AG04450 (cell line): ENCODE data around the gene MYO18A. TPM values are rescaled to one million over a fixed set of nuclear protein-coding genes. Genes with fewer than 3 reads are reported as not detected.

ENCODE experiments used
- CTCF ChIA-PET: fragments of 300-600, 350-600 bp; formaldehyde crosslinking; extraction: SDS; loops from one replicate; lab custom pipeline; 2022; ENCODE audit warnings: antibody characterized with exemption, inconsistent platforms; lab: Charles Lee
- POLR2A ChIA-PET: fragments of 350-600 bp; formaldehyde crosslinking; extraction: SDS; loops from one replicate; lab custom pipeline; 2021; ENCODE audit warnings: antibody characterized with exemption, inconsistent platforms; lab: Yijun Ruan, JAX
- DNase-seq: peaks from one replicate; pipeline ENCODE4 v3.0.0-alpha.2; 2011; ENCODE audit warnings: low read depth, low spot score
- H3K27ac ChIP-seq: one replicate; pipeline ENCODE4 v1.5.1; 2012; ENCODE audit warnings: low read depth, low read length, control low read depth
- H3K27me3 ChIP-seq: one replicate; pipeline ENCODE4 v1.6.0; 2012; ENCODE audit warnings: low read length; ENCODE audit not compliant: control insufficient read depth, insufficient read depth
- H3K4me3 ChIP-seq: 2 replicates; pipeline ENCODE4 v1.5.1; 2011; ENCODE audit warnings: mild to moderate bottlenecking, low read depth, low read length, control low read depth
- H3K9me3 ChIP-seq: 2 replicates; pipeline ENCODE4 v1.5.1; 2012; ENCODE audit warnings: low read length; ENCODE audit not compliant: control insufficient read depth, insufficient read depth
- CTCF ChIP-seq: IDR thresholded peaks from 2 replicates; pipeline ENCODE4 v1.5.1; 2011; ENCODE audit warnings: low read depth, low read length, control low read depth, inconsistent platforms
- polyA plus RNA-seq: library from polyadenylated mRNA; depleted of rRNA; stranded (reverse); fragments of >200 nt; gene quantifications from 2 replicates; pipeline ENCODE4 v1.2.3, GENCODE V29; 2011

The MYO18A gene
- polyA plus RNA-seq, 1 experiment = 9.8 TPM

GRCh38 chr17:29096094-29096493, 84.1 kb downstream of the MYO18A start:
- no peak overlapping the region for H3K4me3 ChIP-seq
- no peak for DNase-seq
- ChIA-PET CTCF (no interaction called here), POLR2A (no interaction called here)
- no peaks in the 10 kb centered on the region for H3K9me3 ChIP-seq
- no peak for TF ChIP-seq CTCF
- H3K27me3 ChIP-seq = no peaks in the 10 kb centered on the region
- no peak overlapping the region for H3K27ac ChIP-seq

- ChIA-PET POLR2A (no interaction called here), CTCF (no interaction called here)
- no peak for DNase-seq
- Histone ChIP-seq H3K9me3 (no peaks in the 10 kb centered on the region), H3K27me3 (no peaks in the 10 kb centered on the region), H3K4me3 (no peak overlapping the region), H3K27ac (no peak overlapping the region)
- no peak for TF ChIP-seq CTCF
Observed at GRCh38 chr17:29095439-29095838, 84.8 kb downstream of the MYO18A start.

- no peak for TF ChIP-seq CTCF
- Histone ChIP-seq H3K27me3 (no peaks in the 10 kb centered on the region), H3K4me3 (no peak overlapping the region), H3K27ac (no peak overlapping the region), H3K9me3 (no peaks in the 10 kb centered on the region)
- ChIA-PET CTCF (no interaction called here), POLR2A (interaction anchor here (0.5 kb wide), 1 partner anchor 11 kb away, joined by 5 read pairs; no protein-coding TSS in a partner anchor)
- DNase-seq = no peak
Observed at GRCh38 chr17:29094101-29094708, 86.0 kb downstream of the MYO18A start.

- Histone ChIP-seq H3K9me3 (no peaks in the 10 kb centered on the region), H3K27ac (no peak overlapping the region), H3K27me3 (no peaks in the 10 kb centered on the region), H3K4me3 (no peak overlapping the region)
- ChIA-PET POLR2A (interaction anchor here (0.5 kb wide), 1 partner anchor 11 kb away, joined by 5 read pairs; no protein-coding TSS in a partner anchor), CTCF (interaction anchor here (1.0 kb wide), 1 partner anchor 126 kb away, joined by 4 read pairs; no protein-coding TSS in a partner anchor)
- DNase-seq = no peak
- no peak for TF ChIP-seq CTCF
Observed at GRCh38 chr17:29093090-29093871, 86.9 kb downstream of the MYO18A start.
